Activated CD8-positive, alpha-beta memory T cell treated with anti-CD3 and anti-CD28 coated beads, Interleukin-2, amount 10 ng/mL, durations not matched to agents 7 days and 5 days (primary cell): ENCODE measurements around the gene ASCL2. TPM values are rescaled to one million over a fixed set of nuclear protein-coding genes. Genes with fewer than 3 reads are reported as not detected.

Experiments used
- ATAC-seq: fragments of 150-1000 bp; cut with Tn5 transposase; one replicate; pipeline ENCODE4 v1.10.0; 2021; ENCODE audit warnings: moderate library complexity
- CTCF ChIA-PET: fragments of 350-600 bp; sonication (Branson Sonifier 250); formaldehyde crosslinking; loops from one replicate; lab custom pipeline; 2021; ENCODE audit warnings: antibody characterized with exemption; lab: Charles Lee
- DNase-seq: peaks from one replicate; pipeline ENCODE4 v3.0.0-alpha.2; 2020
- H3K27ac Mint-ChIP-seq: one replicate; pipeline ENCODE4 v1.8.0; 2021; ENCODE audit warnings: mild to moderate bottlenecking, mixed read lengths
- H3K27me3 Mint-ChIP-seq: one replicate; pipeline ENCODE4 v1.8.0; 2021; ENCODE audit warnings: mixed read lengths
- H3K36me3 Mint-ChIP-seq: one replicate; pipeline ENCODE4 v1.8.0; 2021; ENCODE audit warnings: mild to moderate bottlenecking, mixed read lengths
- H3K4me1 Mint-ChIP-seq: one replicate; pipeline ENCODE4 v1.8.0; 2021; ENCODE audit warnings: mixed read lengths
- H3K4me3 Mint-ChIP-seq: one replicate; pipeline ENCODE4 v1.8.0; 2021; ENCODE audit warnings: mild to moderate bottlenecking, moderate library complexity, mixed read lengths
- H3K9me3 Mint-ChIP-seq: one replicate; pipeline ENCODE4 v1.8.0; 2022; ENCODE audit warnings: low read depth, mixed read lengths
- total RNA-seq, 2 experiments: library from RNA; stranded (reverse); gene quantifications; one replicate each; pipeline ENCODE4 v1.2.3, GENCODE V29; 2021

Gene ASCL2
- total RNA-seq, 2 experiments from 2014 or later = 0.12 to 0.15 TPM

- H3K9me3 Mint-ChIP-seq = peaks cover 6% of the 10 kb centered on the region
- no peaks in the 10 kb centered on the region for H3K4me1 Mint-ChIP-seq
- no peak for DNase-seq
- H3K27me3 Mint-ChIP-seq = peaks cover 56% of the 10 kb centered on the region
- H3K27ac Mint-ChIP-seq = no peak overlapping the region
- CTCF ChIA-PET = interaction anchor here (1.0 kb wide), 1 partner anchor 577 kb away, joined by 3 read pairs; no protein-coding TSS in a partner anchor
- H3K4me3 Mint-ChIP-seq = no peak overlapping the region
- no peak for ATAC-seq
- H3K36me3 Mint-ChIP-seq = peaks cover 2% of the 10 kb centered on the region
These were observed 40.6 kb downstream of the ASCL2 start for GRCh38 chr11:2229713-2230297.

GRCh38 chr11:2224254-2224653 lies 46.1 kb downstream of the ASCL2 start:
- H3K4me3 Mint-ChIP-seq = no peak overlapping the region
- CTCF ChIA-PET = no interaction called here
- H3K27me3 Mint-ChIP-seq = peaks cover 44% of the 10 kb centered on the region
- H3K36me3 Mint-ChIP-seq = no peaks in the 10 kb centered on the region
- no peak for ATAC-seq
- no peak for DNase-seq
- no peak overlapping the region for H3K27ac Mint-ChIP-seq
- H3K4me1 Mint-ChIP-seq = no peaks in the 10 kb centered on the region
- H3K9me3 Mint-ChIP-seq = peaks cover 6% of the 10 kb centered on the region

GRCh38 chr11:2223153-2223794 lies 47.1 kb downstream of the ASCL2 start:
- H3K27ac Mint-ChIP-seq = no peak overlapping the region

GRCh38 chr11:2222451-2222850 lies 47.9 kb downstream of the ASCL2 start:
- ATAC-seq (no peak), DNase-seq (no peak)
- H3K27ac Mint-ChIP-seq = no peak overlapping the region
- H3K27me3 Mint-ChIP-seq = peaks cover 39% of the 10 kb centered on the region
- no peak overlapping the region for H3K4me3 Mint-ChIP-seq
- CTCF ChIA-PET = interaction anchor here (1.4 kb wide), 2 partner anchors 310 to 869 kb away, joined by 3 to 4 read pairs; no protein-coding TSS in a partner anchor
- H3K4me1 Mint-ChIP-seq = no peaks in the 10 kb centered on the region
- H3K36me3 Mint-ChIP-seq = no peaks in the 10 kb centered on the region
- peaks cover 4% of the 10 kb centered on the region for H3K9me3 Mint-ChIP-seq

More at GRCh38 chr11:2223153-2223794, 47.1 kb downstream of the ASCL2 start:
- Mint-ChIP-seq H3K4me1 (no peaks in the 10 kb centered on the region), H3K9me3 (peaks cover 4% of the 10 kb centered on the region), H3K36me3 (no peaks in the 10 kb centered on the region), H3K27me3 (peaks cover 40% of the 10 kb centered on the region), H3K4me3 (no peak overlapping the region)
- CTCF ChIA-PET = interaction anchor here (1.2 to 1.4 kb wide), 3 partner anchors 74 to 868 kb away, joined by 3 to 4 read pairs (median 3); no protein-coding TSS in a partner anchor
- DNase-seq (no peak), ATAC-seq (no peak)

GRCh38 chr11:2221591-2221990 lies 48.8 kb downstream of the ASCL2 start:
- CTCF ChIA-PET = no interaction called here
- Mint-ChIP-seq H3K27ac (no peak overlapping the region), H3K4me3 (no peak overlapping the region), H3K36me3 (no peaks in the 10 kb centered on the region), H3K27me3 (peaks cover 32% of the 10 kb centered on the region), H3K9me3 (peaks cover 4% of the 10 kb centered on the region), H3K4me1 (no peaks in the 10 kb centered on the region)
- DNase-seq = no peak
- ATAC-seq = no peak

GRCh38 chr11:2221024-2221423 lies 49.4 kb downstream of the ASCL2 start:
- ATAC-seq (no peak), DNase-seq (no peak)
- peaks cover 31% of the 10 kb centered on the region for H3K27me3 Mint-ChIP-seq
- H3K4me3 Mint-ChIP-seq = no peak overlapping the region
- CTCF ChIA-PET = no interaction called here
- no peaks in the 10 kb centered on the region for H3K4me1 Mint-ChIP-seq
- H3K36me3 Mint-ChIP-seq = no peaks in the 10 kb centered on the region
- no peak overlapping the region for H3K27ac Mint-ChIP-seq
- peaks cover 4% of the 10 kb centered on the region for H3K9me3 Mint-ChIP-seq

GRCh38 chr11:2220173-2220771 lies 50.1 kb downstream of the ASCL2 start:
- Mint-ChIP-seq H3K36me3 (no peaks in the 10 kb centered on the region), H3K27ac (no peak overlapping the region), H3K4me3 (no peak overlapping the region), H3K4me1 (no peaks in the 10 kb centered on the region), H3K27me3 (peaks cover 25% of the 10 kb centered on the region), H3K9me3 (peaks cover 4% of the 10 kb centered on the region)
- ATAC-seq (no peak), DNase-seq (no peak)
- CTCF ChIA-PET = no interaction called here

GRCh38 chr11:2219318-2220017 lies 50.9 kb downstream of the ASCL2 start:
- Mint-ChIP-seq H3K9me3 (peaks cover 4% of the 10 kb centered on the region), H3K4me3 (no peak overlapping the region), H3K36me3 (no peaks in the 10 kb centered on the region), H3K4me1 (no peaks in the 10 kb centered on the region), H3K27ac (no peak overlapping the region), H3K27me3 (peaks cover 22% of the 10 kb centered on the region)
- CTCF ChIA-PET = interaction anchor here (0.6 to 1.0 kb wide), 2 partner anchors 237 to 313 kb away, joined by 3 read pairs; no protein-coding TSS in a partner anchor
- DNase-seq (peak; percentile 18), ATAC-seq (no peak)

Other genes with a start within 250 kb of the ASCL2 start
- gene IGF2, start 131.2 kb downstream of the ASCL2 start, total RNA-seq = under 1 TPM in 1 of 2 experiments, not detected in 1; 0.91 TPM
- not detected for gene INS, start 109.4 kb downstream of the ASCL2 start, total RNA-seq
- gene TH, start 98.8 kb downstream of the ASCL2 start, total RNA-seq = not detected
- 10 to 100 TPM; 28.3 to 49.2 TPM for gene C11orf21, start 31.3 kb upstream of the ASCL2 start, total RNA-seq
- 10 to 100 TPM; 20.5 to 41.4 TPM for gene TSPAN32, start 31.4 kb upstream of the ASCL2 start, total RNA-seq
- gene CD81, start 106.7 kb upstream of the ASCL2 start, total RNA-seq = 100 to 1,000 TPM; 162 to 192 TPM
- 10 to 100 TPM; 48.4 to 52.1 TPM for gene TSSC4, start 130.2 kb upstream of the ASCL2 start, total RNA-seq
- not detected for gene TRPM5, start 173.9 kb upstream of the ASCL2 start, total RNA-seq
- 1 to 10 TPM; 4.3 to 9.2 TPM for gene KCNQ1, start 174.4 kb upstream of the ASCL2 start, total RNA-seq